GM21528 (cell line): ENCODE measurements around the gene HFE.
"Not testable (repeated sequence)": the region's sequence is repeated elsewhere in the genome, so short reads cannot be mapped to it uniquely, and the experiment has no call there.

Experiments
- ATAC-seq: cut with Tn5 transposase; IDR thresholded peaks from one replicate; pipeline ENCODE4 v1.9.1; 2021; ENCODE audit warnings: mild to moderate bottlenecking, moderate library complexity; ENCODE audit not compliant: unreplicated experiment, low FRiP score

The HFE gene

GRCh38 chr6:26087284-26088115 lies at the start of gene HFE:
TSS of gene HFE (plus strand) at chr6:26087429. CDS start at chr6:26087441, 12 bp downstream.
- ATAC-seq = no peak

GRCh38 chr6:26041946-26042345 lies 45.3 kb upstream of the HFE start:
- no peak for ATAC-seq

GRCh38 chr6:26043384-26044139 lies 43.7 kb upstream of the HFE start:
- peak; percentile 63 for ATAC-seq

- ATAC-seq = peak; percentile 32
These were observed 42.8 kb upstream of the HFE start for GRCh38 chr6:26044140-26045064.

- ATAC-seq = peak; percentile 58
These were observed 41.9 kb upstream of the HFE start for GRCh38 chr6:26045065-26045927.

GRCh38 chr6:26045928-26046368 lies 41.3 kb upstream of the HFE start:
- ATAC-seq = peak; percentile 0

GRCh38 chr6:26047329-26047728 lies 39.9 kb upstream of the HFE start:
- ATAC-seq = not testable (repeated sequence)

GRCh38 chr6:26048590-26048989 lies 38.6 kb upstream of the HFE start:
- ATAC-seq = no peak

GRCh38 chr6:26051665-26052310 lies 35.4 kb upstream of the HFE start:
- ATAC-seq = no peak

- ATAC-seq = not testable (repeated sequence)
These were observed 34.4 kb upstream of the HFE start for GRCh38 chr6:26052762-26053250.

GRCh38 chr6:26053992-26054780 lies 33.0 kb upstream of the HFE start:
- ATAC-seq = no peak

GRCh38 chr6:26054781-26055718 lies 32.2 kb upstream of the HFE start:
- peak; percentile 57 for ATAC-seq

- ATAC-seq = peak; percentile 68
These were observed 31.3 kb upstream of the HFE start for GRCh38 chr6:26055719-26056582.

GRCh38 chr6:26056583-26057350 lies 30.5 kb upstream of the HFE start:
- no peak for ATAC-seq

GRCh38 chr6:26057899-26058298 lies 29.3 kb upstream of the HFE start:
- no peak for ATAC-seq
